Endodermal cell (in vitro differentiated cells): Measurements from ENCODE around the gene ZNF556. TPM values are rescaled to one million over a fixed set of nuclear protein-coding genes. Genes with fewer than 3 reads are reported as not detected.
A peak's percentile ranks its signal among the peaks of the same experiment; 100 is the strongest.
"Not testable (repeated sequence)": the region's sequence is repeated elsewhere in the genome, so short reads cannot be mapped to it uniquely, and the experiment has no call there.

Source experiments
- DNase-seq: peaks from one replicate; pipeline ENCODE4 v3.0.0-alpha.2; 2017
- H3K27ac ChIP-seq: 2 replicates; pipeline ENCODE4 v1.5.1; 2013; ENCODE audit warnings: mild to moderate bottlenecking, low read depth, low read length, moderate library complexity
- H3K27me3 ChIP-seq: 2 replicates; pipeline ENCODE4 v1.6.1; 2013; ENCODE audit warnings: mild to moderate bottlenecking, low read length, moderate library complexity; ENCODE audit not compliant: insufficient read depth, control insufficient read depth, poor library complexity, severe bottlenecking
- H3K36me3 ChIP-seq: 2 replicates; pipeline ENCODE4 v1.7.0; 2013; ENCODE audit warnings: mild to moderate bottlenecking, low read length, moderate library complexity; ENCODE audit not compliant: control insufficient read depth, insufficient read depth
- H3K4me1 ChIP-seq: one replicate; pipeline ENCODE4 v1.7.0; 2013; ENCODE audit warnings: low read length; ENCODE audit not compliant: control insufficient read depth, insufficient read depth
- H3K4me3 ChIP-seq: 2 replicates; pipeline ENCODE4 v1.5.1; 2013; ENCODE audit warnings: mild to moderate bottlenecking, low read length, moderate library complexity
- H3K9ac ChIP-seq: 2 replicates; pipeline ENCODE4 v1.6.1; 2013; ENCODE audit warnings: mild to moderate bottlenecking, low read length, moderate library complexity; ENCODE audit not compliant: poor library complexity, severe bottlenecking; ENCODE audit errors: extremely low read depth
- H3K9me3 ChIP-seq: 2 replicates; pipeline ENCODE4 v1.6.1; 2013; ENCODE audit warnings: mild to moderate bottlenecking, low read length, moderate library complexity; ENCODE audit not compliant: control insufficient read depth
- H3K27ac Mint-ChIP-seq: 2 replicates; pipeline ENCODE4 v1.8.0; 2020; ENCODE audit warnings: mixed read lengths
- H3K27me3 Mint-ChIP-seq: 2 replicates; pipeline ENCODE4 v1.8.0; 2021; ENCODE audit warnings: mild to moderate bottlenecking, mixed read lengths; ENCODE audit not compliant: insufficient read depth
- H3K36me3 Mint-ChIP-seq: 2 replicates; pipeline ENCODE4 v1.8.0; 2020; ENCODE audit warnings: low read depth, mixed read lengths
- H3K4me1 Mint-ChIP-seq: 2 replicates; pipeline ENCODE4 v1.8.0; 2020; ENCODE audit warnings: mixed read lengths
- H3K4me3 Mint-ChIP-seq: 2 replicates; pipeline ENCODE4 v1.8.0; 2020; ENCODE audit warnings: mild to moderate bottlenecking, moderate library complexity, mixed read lengths
- H3K9me3 Mint-ChIP-seq: 2 replicates; pipeline ENCODE4 v1.8.0; 2020; ENCODE audit warnings: mild to moderate bottlenecking, mixed read lengths
- WGBS, 2 experiments: methylation state at CpG; one replicate each; pipeline versions ENCODE4 v1.1.5 to v1.1.7; 2013; ENCODE audit warnings: missing lambda C conversion rate in 2 of 2, mixed read lengths in 1 of 2; ENCODE audit not compliant: insufficient coverage in 1 of 2, insufficient read length in 1 of 2; 5-methylcytosine and 5-hydroxymethylcytosine counted together
- total RNA-seq, 2 donors: library from RNA; stranded (reverse); fragmentation: NEBNext Ultra II Directional in 1 of 2; extraction: Animal tissue kit (Norgen Biotek cat#: 25700) in 1 of 2; gene quantifications; 2 replicates in 1 of 2; 3 replicates in 1 of 2; pipeline ENCODE4 v1.2.1, GENCODE V29; 2021
- TF ChIP-seq, protein P1 (sequence below): fragments of 200-600 bp; sonication (generic); conservative IDR thresholded peaks from 2 replicates; pipeline ENCODE4 v1.5.0; 2021; ENCODE audit warnings: antibody characterized with exemption, mild to moderate bottlenecking

Gene ZNF556
- total RNA-seq, 2 donors from 2014 or later, result not detected

DNA sequence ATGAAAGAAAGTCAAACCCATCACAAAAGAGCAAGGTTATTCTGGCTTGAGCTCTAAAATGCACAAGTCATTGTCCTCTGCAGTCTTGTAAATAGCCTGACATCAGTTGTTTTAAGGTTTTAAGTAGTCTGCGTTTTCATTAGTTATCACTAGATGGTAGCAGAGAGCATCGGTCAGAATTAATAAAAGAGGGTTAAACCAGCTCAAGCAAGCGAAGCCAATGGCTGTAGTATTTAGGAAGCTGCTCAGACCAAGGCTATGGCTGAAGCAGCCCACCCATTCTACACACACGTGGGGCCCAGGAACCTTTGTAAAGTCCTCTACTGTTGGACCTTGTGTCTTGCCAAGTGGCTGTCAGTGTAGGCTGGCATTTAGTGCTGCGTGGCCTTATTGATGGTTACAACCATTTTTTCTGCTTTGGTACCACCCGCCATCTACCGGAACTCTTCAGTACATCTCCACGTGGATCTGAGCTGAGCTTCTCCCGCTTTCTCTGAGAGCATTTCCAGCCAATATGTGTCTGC is 20.3 kb downstream of the ZNF556 start:
- Mint-ChIP-seq H3K36me3 (no peaks in the 10 kb centered on the region), H3K9me3 (peaks cover 33% of the 10 kb centered on the region), H3K4me3 (no peak overlapping the region), H3K4me1 (no peaks in the 10 kb centered on the region), H3K27ac (peak overlapping the region; percentile 85), H3K27me3 (peaks cover 2% of the 10 kb centered on the region)
- H3K36me3 ChIP-seq, result no peaks in the 10 kb centered on the region
- H3K27me3 ChIP-seq, result no peaks in the 10 kb centered on the region
- H3K4me1 ChIP-seq, result no peaks in the 10 kb centered on the region
- TF ChIP-seq, protein P1, sequence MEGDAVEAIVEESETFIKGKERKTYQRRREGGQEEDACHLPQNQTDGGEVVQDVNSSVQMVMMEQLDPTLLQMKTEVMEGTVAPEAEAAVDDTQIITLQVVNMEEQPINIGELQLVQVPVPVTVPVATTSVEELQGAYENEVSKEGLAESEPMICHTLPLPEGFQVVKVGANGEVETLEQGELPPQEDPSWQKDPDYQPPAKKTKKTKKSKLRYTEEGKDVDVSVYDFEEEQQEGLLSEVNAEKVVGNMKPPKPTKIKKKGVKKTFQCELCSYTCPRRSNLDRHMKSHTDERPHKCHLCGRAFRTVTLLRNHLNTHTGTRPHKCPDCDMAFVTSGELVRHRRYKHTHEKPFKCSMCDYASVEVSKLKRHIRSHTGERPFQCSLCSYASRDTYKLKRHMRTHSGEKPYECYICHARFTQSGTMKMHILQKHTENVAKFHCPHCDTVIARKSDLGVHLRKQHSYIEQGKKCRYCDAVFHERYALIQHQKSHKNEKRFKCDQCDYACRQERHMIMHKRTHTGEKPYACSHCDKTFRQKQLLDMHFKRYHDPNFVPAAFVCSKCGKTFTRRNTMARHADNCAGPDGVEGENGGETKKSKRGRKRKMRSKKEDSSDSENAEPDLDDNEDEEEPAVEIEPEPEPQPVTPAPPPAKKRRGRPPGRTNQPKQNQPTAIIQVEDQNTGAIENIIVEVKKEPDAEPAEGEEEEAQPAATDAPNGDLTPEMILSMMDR, result peak; percentile 76
- WGBS, 2 experiments, result 38 to 52% methylated on average over 7 to 9 of the region's 9 CpGs
- DNase-seq, result peak; percentile 56
- H3K27ac ChIP-seq, result no peak overlapping the region
- no peaks in the 10 kb centered on the region for H3K9me3 ChIP-seq
- no peak overlapping the region for H3K4me3 ChIP-seq
- no peak overlapping the region for H3K9ac ChIP-seq

DNA sequence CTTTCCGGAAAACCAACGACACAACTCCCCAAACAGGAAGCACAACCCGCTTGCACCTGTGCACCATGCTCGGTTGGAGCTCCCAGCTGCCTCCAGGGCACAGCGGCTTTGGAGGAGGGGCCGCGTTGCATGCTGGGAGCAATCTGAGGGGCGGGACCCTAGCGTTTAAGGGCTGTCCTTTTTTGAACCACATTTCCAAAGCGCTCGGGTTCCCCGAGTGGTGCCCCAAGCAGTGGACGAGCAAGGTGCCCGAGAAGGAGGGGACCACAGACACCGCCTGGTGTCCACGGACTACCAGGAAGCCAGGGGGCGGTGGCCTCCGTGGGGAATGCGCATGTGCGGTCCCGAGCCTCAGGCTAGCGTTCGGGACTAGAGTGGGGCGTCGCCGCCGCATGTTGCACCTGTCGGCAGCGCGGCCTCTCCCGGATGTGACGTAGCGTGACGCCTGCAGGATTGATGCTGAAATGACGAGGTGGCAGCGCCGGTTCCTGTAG is 21.6 kb downstream of the ZNF556 start:
- Histone ChIP-seq H3K27ac (no peak overlapping the region), H3K4me3 (no peak overlapping the region), H3K4me1 (no peaks in the 10 kb centered on the region), H3K27me3 (no peaks in the 10 kb centered on the region), H3K9me3 (no peaks in the 10 kb centered on the region), H3K36me3 (no peaks in the 10 kb centered on the region), H3K9ac (no peak overlapping the region)
- WGBS, 2 experiments, result 88 to 90% methylated on average over 32 to 37 of the region's 37 CpGs
- peaks cover 5% of the 10 kb centered on the region for H3K27me3 Mint-ChIP-seq
- no peaks in the 10 kb centered on the region for H3K4me1 Mint-ChIP-seq
- H3K9me3 Mint-ChIP-seq, result peaks cover 27% of the 10 kb centered on the region
- TF ChIP-seq, protein P1, result no peak
- no peak overlapping the region for H3K27ac Mint-ChIP-seq
- H3K36me3 Mint-ChIP-seq, result no peaks in the 10 kb centered on the region
- no peak overlapping the region for H3K4me3 Mint-ChIP-seq
- no peak for DNase-seq

DNA sequence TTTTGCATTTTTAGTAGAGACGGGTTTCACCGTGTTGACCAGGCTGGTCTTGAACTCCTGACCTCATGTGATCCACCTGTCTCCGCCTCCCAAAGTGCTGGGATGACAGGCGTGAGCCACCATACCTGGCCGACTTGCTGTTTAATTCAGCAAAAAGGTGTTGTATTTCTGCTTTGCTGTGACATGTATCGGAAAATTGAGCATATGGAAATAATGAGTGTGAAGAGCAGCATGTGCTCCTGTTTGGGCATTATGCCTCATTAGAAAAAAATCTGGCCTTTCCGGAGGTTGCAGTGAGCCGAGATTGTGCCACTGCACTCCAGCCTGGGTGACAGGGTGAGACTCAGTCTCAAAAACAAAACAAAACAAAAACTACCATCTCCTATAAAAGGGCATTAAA is 23.4 kb downstream of the ZNF556 start:
- not testable (repeated sequence) for H3K27me3 Mint-ChIP-seq, H3K36me3 ChIP-seq, H3K36me3 Mint-ChIP-seq, H3K27me3 ChIP-seq, H3K9ac ChIP-seq, H3K4me3 ChIP-seq, H3K9me3 ChIP-seq, H3K4me1 ChIP-seq, H3K4me3 Mint-ChIP-seq, H3K27ac Mint-ChIP-seq, H3K4me1 Mint-ChIP-seq, DNase-seq, H3K27ac ChIP-seq
- WGBS, 2 experiments, result 87% methylated on average over 8 of the region's 8 CpGs
- H3K9me3 Mint-ChIP-seq, result peaks cover 28% of the 10 kb centered on the region

DNA sequence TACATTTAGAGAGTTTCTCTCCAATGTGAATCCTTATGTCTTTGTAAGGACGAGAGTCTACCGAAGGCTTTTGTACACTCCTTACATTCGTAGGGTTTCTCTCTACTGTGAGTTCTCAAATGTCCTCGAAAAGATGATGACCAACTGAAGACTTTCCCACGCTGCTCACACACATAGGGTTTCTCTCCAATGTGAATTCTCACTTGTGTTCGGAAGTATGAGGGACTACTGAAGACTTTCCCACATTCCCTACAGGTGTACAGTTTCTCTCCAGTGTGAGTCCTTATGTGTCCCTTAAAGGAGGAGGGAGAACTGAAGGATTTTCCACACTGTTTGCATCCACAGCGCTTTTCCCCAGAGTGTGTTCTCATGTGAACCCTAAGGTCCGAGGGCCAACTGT is 29.6 kb downstream of the ZNF556 start:
- no peak overlapping the region for H3K4me3 Mint-ChIP-seq

More for the DNA sequence above, 29.6 kb downstream of the ZNF556 start:
- WGBS, 2 experiments, result 71 to 72% methylated on average over 7 to 8 of the region's 8 CpGs
- H3K4me1 ChIP-seq, result no peaks in the 10 kb centered on the region
- H3K9ac ChIP-seq, result no peak overlapping the region
- peaks cover 10% of the 10 kb centered on the region for H3K27me3 Mint-ChIP-seq
- TF ChIP-seq, protein P1, result no peak
- no peak overlapping the region for H3K27ac Mint-ChIP-seq
- peaks cover 7% of the 10 kb centered on the region for H3K9me3 ChIP-seq
- no peaks in the 10 kb centered on the region for H3K4me1 Mint-ChIP-seq
- no peaks in the 10 kb centered on the region for H3K36me3 Mint-ChIP-seq
- H3K27ac ChIP-seq, result no peak overlapping the region
- H3K4me3 ChIP-seq, result no peak overlapping the region
- H3K27me3 ChIP-seq, result no peaks in the 10 kb centered on the region
- no peaks in the 10 kb centered on the region for H3K36me3 ChIP-seq
- peaks cover 51% of the 10 kb centered on the region for H3K9me3 Mint-ChIP-seq
- no peak for DNase-seq
